ENCODE data around the gene DDA1.

GRCh38 chr19:17318966-17319365 lies 9.6 kb downstream of the DDA1 start:
- TF ChIP-seq POLR2A (IDR thresholded peaks at IDR 0.05) (no peak), POLR2AphosphoS5 (IDR thresholded peaks at IDR 0.05) (no peak), CTCF (IDR thresholded peaks at IDR 0.05) (no peak)

Data from transverse colon (tissue), 4 donors.